Erythroblast (primary cell): ENCODE measurements around the gene ATP6V1F.

Experiments
- GATA1 ChIP-seq: IDR thresholded peaks from 2 replicates; pipeline ENCODE4 v1.6.1; 2011; ENCODE audit warnings: low read depth, mild to moderate bottlenecking, control low read depth, low read length, moderate library complexity
- POLR2A ChIP-seq: IDR thresholded peaks from 2 replicates; pipeline ENCODE4 v1.6.1; 2011; ENCODE audit warnings: mild to moderate bottlenecking, low read length

GRCh38 chr7:128835790-128836641 lies 26.6 kb upstream of the ATP6V1F start:
- no peak for TF ChIP-seq POLR2A
- TF ChIP-seq GATA1 = no peak
